HG03066 (cell line): ENCODE data around the gene SIPA1L3.

ENCODE experiments used
- ATAC-seq: cut with Tn5 transposase; IDR thresholded peaks from one replicate; pipeline ENCODE4 v1.9.1; 2021; ENCODE audit warnings: low read depth; ENCODE audit not compliant: unreplicated experiment

The SIPA1L3 gene

DNA sequence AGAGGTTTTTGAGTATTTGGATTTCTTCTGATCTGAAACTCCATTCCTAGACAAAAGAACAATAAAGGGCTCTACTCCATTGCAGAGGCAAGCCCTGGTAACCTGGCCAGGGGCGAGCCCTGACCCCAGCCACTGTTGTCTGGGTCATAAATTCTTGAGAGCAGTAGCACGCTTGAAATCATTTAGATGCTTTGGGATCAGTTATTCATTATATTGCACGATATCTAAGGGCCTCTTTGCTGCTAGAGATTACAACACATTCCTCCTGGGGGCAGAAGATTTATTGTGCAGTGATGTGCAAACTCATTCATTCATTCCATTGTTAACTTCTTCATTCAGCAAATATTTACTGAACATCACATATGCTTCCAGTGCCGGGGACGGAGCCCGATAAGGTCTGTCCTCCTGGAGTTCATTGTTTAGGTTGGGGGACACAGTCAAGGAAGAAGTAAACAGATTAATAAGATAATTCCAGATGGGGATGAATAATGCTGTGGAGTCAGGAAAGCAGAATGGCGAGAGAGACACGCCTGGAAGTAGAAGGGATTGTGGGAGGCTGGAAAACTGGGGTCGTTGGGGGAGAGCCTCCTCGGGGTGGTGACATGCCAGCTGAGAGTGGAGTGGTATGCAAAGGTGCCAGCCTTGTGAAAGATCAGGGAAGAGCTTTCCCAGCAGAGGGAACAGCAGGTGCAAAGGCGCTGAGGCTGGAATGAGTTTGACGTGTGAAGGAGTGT is 34.9 kb downstream of the SIPA1L3 start:
- ATAC-seq = no peak

DNA sequence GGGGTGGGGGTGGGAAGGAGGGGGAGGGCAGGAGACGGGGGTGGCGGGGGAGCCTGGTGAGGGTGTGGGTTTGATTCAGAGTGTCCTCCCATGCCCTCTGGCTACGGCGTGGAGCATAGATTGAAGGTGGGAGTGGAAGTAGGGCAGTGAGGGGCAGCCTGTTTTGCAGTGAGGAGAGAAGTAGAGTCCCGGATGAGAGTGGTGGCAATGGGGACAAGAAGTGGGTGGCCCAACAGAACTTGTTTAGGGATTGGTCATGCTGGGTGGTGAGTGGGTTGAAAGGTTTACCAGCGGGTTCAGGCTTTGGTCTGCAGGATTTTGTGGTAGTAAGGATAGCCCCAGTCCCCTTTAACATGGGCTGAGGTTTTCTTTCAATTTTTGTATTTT is 35.5 kb downstream of the SIPA1L3 start:
- ATAC-seq = no peak

- ATAC-seq = no peak
Measured at GRCh38 chr19:37943480-37943879, 36.5 kb downstream of the SIPA1L3 start.

GRCh38 chr19:37946132-37946531 is 39.1 kb downstream of the SIPA1L3 start:
- ATAC-seq = no peak

DNA sequence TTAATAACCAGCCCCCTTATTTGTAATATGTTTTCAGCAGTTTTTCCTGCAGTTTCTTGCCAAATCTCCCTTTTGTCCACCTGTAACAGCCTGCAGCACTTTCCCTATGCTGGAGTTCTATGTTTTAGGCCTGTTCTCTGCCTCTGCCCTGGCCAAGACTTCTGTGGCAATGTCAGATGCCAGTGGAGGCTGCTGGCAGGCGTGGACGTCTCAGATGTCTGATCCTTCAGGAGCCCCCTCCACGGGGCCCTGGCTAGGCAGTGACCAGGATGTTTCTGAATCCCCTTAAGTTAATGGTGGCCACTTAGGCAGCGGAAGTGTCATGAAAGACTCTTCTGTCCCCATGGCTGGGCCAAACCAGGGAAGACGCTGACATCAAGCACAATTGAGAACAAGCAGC is 40.8 kb downstream of the SIPA1L3 start:
- ATAC-seq = no peak

DNA sequence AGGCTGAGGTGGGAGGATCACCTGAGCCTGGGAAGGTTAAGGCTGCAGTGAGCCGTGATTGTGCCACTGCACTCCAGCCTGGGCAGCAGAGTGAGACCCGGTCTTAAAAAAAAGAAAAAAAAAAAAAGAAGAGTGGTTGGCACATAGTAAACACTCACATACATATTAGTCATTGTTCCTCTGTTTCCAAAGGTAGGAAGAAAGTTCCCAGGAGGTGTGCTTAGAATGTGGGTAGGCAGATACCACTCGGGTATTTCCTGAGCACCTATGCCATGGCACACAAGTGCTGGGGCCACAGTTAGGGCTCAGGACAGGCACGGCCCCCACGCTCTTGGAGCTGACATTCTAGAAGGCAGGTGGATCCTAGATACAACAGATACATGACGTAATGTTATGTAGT is 41.4 kb downstream of the SIPA1L3 start:
- no peak for ATAC-seq

DNA sequence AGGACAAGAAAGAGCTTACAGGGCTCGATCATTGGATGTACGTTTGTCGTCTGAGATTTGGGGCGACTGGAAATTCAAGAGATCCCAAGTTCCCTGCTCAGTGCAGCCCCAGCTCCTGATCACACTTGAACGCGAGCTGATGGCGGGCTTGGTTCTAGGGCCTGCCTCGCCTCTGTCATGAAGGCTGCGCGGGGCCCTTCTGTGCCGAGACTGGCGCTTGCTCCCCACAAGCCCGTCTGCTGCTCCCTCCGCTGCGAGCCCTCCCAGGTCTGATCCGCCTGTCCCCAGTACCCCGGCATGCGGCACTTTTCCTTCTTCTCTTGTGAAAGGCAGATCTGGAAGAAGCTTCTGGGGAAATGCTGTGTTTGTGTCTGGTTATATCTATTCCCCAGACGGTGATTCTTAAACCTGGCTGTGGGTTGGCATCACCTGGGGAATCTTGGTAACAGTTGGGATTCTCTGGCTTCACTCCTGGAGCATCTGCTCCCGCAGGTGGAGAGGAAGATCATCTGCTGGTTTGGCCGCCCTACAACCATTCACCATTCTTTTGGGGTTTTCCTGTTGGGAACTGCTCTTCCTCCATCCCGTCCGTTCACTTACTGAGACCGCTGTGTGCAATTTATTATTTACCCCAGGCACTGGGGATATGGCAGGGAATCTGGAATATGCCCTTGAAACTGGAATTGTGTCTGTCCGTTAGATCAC is 43.6 kb downstream of the SIPA1L3 start:
- ATAC-seq = no peak

- no peak for ATAC-seq
Measured at GRCh38 chr19:37951816-37952210, 44.8 kb downstream of the SIPA1L3 start.

DNA sequence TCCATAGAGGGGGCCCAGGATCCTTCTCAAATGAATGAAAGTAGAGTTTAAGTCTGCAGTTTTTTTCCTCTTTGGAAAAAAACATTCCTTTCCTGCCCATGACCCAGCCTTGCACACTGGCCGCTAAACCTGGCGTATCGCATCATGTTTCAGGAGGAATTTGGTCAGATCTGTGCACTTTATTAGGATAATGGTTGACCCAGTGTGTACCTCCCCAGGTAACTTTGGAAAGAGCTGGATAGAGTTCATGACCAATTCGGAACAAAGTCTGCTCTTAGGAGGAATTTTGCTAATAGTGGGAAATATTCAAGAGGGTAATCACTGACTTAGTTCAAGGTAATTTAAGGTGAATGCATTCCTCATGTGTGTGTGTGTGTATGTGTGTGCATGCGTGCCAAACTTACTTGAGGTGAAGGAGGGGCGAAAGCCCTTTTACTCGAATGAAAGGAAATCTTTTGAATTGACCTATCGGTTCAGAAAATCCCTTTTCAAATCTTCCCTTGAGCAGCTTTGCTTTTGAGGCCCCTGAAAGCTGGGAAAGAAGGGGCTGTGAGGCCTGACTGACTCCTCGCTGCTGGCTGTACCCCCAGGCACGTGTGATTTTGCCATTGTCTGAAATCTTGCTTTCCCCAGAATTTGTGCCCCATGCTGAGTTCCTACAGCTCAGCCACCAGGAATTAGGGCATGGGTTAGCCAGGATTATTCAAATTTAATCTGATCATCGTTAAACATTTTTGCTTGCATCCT is 46.3 kb downstream of the SIPA1L3 start:
- ATAC-seq = no peak

DNA sequence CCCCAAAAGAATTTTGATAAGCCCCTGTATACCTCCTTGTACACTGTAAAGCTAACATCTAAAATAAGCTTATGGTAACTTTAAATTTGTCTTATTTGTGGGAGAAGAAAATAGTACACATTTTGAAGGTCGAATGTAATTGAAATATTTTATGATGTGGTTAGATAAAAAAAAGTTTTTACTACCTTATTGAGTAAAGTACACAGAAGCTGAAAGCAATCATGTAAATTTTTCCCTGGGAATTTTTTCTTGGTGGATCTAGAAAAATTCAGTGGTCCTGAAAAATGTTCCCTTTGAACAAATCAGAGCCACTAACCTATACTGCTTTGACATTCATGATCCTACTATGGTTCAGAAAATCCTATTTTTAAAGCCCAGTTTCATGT is 46.9 kb downstream of the SIPA1L3 start:
- no peak for ATAC-seq

DNA sequence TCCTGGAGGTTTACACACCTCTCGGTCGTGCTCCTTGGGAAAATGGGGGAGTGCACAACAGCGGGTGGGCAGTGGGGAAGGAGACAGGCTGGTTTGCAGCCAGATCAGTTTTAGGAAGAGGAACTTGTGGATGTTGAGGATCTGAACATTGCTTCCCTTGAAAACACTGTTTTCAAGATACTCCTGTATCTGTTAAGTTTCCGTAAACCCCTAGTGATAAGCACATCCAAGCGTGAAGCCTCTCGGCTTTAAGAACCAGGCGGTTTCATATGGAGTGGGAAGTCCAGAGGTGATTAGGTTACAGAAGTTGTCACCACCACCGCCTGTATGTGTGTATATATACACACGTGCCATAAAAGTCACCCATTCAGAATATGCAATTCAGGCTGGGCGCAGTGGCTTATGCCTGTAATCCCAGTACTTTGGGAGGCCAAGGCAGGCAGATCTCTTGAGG is 47.4 kb downstream of the SIPA1L3 start:
- ATAC-seq = no peak

DNA sequence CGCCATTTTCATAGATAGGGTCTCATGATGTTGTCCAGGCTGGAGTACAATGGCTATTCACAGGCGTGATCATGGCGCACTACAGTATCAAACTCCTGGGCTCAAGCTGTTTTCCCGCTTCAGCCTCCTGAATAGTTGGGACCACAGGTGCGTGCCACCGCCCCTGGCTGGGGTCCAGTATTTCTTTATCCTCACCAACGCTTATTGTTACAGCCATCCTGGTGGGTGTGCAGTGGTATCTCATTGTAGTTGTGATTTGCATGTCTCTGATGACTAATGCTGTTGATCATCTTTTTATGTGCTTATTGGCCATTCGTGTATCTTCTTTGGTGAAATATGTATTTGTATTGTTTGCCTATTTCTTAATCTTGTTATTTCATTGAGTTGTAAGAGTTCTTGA is 49.0 kb downstream of the SIPA1L3 start:
- no peak for ATAC-seq

- ATAC-seq = no peak
Measured at GRCh38 chr19:37957176-37957575, 50.2 kb downstream of the SIPA1L3 start.

- ATAC-seq = no peak
Measured at GRCh38 chr19:37959665-37960114, 52.7 kb downstream of the SIPA1L3 start.

GRCh38 chr19:37961198-37961597 is 54.2 kb downstream of the SIPA1L3 start:
- ATAC-seq = no peak

DNA sequence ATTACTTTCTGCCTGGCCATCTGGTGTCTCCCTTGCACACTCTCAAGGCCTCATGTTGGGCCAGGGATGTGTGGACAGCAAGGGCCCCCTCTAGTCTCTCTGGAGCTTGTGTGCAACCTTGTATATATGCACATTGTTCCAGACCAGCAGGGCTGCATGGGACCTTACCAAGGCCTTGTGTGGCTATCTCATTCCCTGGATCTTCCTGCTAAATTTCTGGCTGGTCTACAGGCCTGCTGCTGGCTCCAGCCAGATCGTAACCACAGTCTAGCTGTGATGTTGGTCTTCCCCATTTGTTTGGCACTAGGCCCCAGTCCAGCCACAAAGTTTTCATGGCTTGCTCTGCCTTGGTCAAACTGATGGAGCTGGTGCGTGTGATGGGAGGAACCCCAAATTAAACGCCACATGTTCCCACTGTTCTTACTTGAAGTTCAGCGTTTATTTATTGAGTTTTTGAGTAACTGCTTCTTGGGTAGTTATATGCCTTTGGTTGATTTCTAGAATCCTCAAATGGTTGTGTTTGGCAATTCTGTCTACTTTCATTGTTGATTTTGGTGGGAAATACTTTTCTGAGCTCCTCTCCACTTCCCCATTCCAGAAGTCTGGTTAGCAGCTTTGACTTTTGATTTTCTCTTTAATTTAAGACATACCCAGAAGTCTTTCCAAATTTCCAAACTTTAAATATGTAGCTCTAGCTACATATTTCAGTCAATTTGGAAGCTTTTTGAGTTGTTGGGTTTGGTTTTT is 56.4 kb downstream of the SIPA1L3 start:
- no peak for ATAC-seq

DNA sequence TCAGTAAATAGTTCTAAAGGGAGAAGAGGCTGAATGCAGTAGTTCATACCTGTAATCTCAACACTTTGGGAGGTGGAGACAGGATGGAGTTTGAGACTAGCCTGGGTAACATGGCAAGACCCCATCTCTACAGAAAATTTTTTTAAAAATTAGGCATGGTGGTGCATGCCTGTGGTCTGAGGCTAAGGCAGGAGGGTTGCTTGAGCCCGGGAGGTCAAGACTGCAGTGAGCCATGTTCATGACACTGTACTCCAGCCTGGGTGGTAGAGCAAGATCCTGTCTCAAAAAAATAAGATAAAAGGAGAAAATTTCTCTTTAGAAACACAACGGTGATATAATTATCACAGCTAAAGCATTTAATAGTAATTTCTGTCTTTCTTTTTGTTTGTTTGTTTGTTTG is 57.1 kb downstream of the SIPA1L3 start:
- ATAC-seq = no peak

DNA sequence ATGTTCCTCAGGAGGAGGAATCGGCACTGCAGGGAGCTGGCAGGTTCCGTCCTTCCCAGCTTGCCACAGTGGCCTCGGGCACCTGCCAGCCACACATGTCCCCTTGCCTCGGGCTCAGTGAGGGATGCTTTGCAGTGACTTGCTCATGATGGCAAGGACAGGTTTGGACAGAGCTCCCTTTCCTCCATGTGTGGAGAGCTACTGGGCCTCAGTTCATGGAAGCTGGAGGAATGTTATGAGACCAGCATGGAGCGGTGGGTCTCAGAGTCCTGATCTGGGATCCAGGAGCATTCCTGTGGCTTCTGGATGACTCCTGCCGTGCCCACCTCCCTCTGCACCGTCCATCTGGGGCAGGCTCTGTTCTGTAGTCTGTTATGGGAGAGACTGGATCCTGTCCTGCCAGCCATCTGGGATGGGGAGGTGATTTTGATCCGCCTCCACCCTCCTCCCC is 59.2 kb downstream of the SIPA1L3 start:
- no peak for ATAC-seq

- ATAC-seq = no peak
Measured at GRCh38 chr19:37966662-37967231, 59.7 kb downstream of the SIPA1L3 start.

GRCh38 chr19:37969695-37970094 is 62.7 kb downstream of the SIPA1L3 start:
- ATAC-seq = no peak
